HepG2 (cell line): ENCODE data around the gene MASP1. TPM values are rescaled to one million over a fixed set of nuclear protein-coding genes. Genes with fewer than 3 reads are reported as not detected.
A peak's percentile ranks its signal among the peaks of the same experiment; 100 is the strongest.

Experiments used
- ATAC-seq: fragments of 200-7000 bp; cut with Tn5 transposase; 3 replicates; pipeline ENCODE4 v1.9.1; 2020; ENCODE audit warnings: mild to moderate bottlenecking, moderate library complexity
- BruUV-seq: library from RNA; stranded (reverse); fragments of 400-500 nt; replicated peaks from 2 replicates; lab custom pipeline; 2021; lab: Mats Ljungman, UMichigan
- CTCF ChIA-PET: fragments of 300-600 bp; formaldehyde crosslinking; extraction: SDS; loops from one replicate; lab custom pipeline; 2021; ENCODE audit warnings: low total read pairs, inconsistent platforms, low intra/inter-chr PET ratio; lab: Yijun Ruan, JAX
- POLR2A ChIA-PET: fragments of 350-600 bp; sonication (Branson Sonifier 250); formaldehyde crosslinking; loops from one replicate; lab custom pipeline; 2020; ENCODE audit warnings: antibody characterized with exemption, inconsistent platforms; lab: Yijun Ruan, JAX
- DNase-seq: peaks from one replicate; pipeline ENCODE4 v3.0.0-alpha.2; 2015; ENCODE audit warnings: low spot score
- FAIRE-seq: peaks from 3 replicates; lab custom pipeline; 2011; peaks lifted over from hg19 to GRCh38; lab: Jason Lieb, UNC
- H2AFZ ChIP-seq: one replicate; pipeline ENCODE4 v1.6.1; 2011; ENCODE audit warnings: low read length, inconsistent platforms
- H3K27ac ChIP-seq: fragments of 300-600 bp; 3 replicates; pipeline ENCODE4 v1.8.0; 2011; ENCODE audit warnings: mixed run types, mild to moderate bottlenecking, mixed read lengths, low read length, inconsistent platforms; ENCODE audit not compliant: insufficient read depth; ENCODE audit errors: extremely low read length
- H3K27me3 ChIP-seq, 2 experiments: fragments of 200-600 bp in 1 of 2; 2 replicates in 1 of 2; 3 replicates in 1 of 2; pipeline versions ENCODE4 v1.6.0 to v1.8.0; 2011; ENCODE audit warnings: low read length in 2 of 2, mild to moderate bottlenecking in 2 of 2, moderate library complexity in 2 of 2, inconsistent platforms in 1 of 2; ENCODE audit not compliant: insufficient read depth in 2 of 2, control insufficient read depth in 1 of 2
- H3K36me3 ChIP-seq, 2 experiments: fragments of 200-600 bp in 1 of 2; replicated peaks in 1 of 2; 2 replicates in 1 of 2; 3 replicates in 1 of 2; pipeline versions ENCODE4 v1.5.1 to v1.8.0; 2011; ENCODE audit warnings: low read length in 2 of 2, inconsistent platforms in 1 of 2; ENCODE audit not compliant: insufficient read depth in 2 of 2, control insufficient read depth in 1 of 2
- H3K4me1 ChIP-seq: 2 replicates; pipeline ENCODE4 v1.5.1; 2012; ENCODE audit warnings: low read length, inconsistent platforms; ENCODE audit not compliant: insufficient read depth
- H3K4me2 ChIP-seq: 2 replicates; pipeline ENCODE4 v1.6.0; 2011; ENCODE audit warnings: low read depth, low read length, inconsistent platforms
- H3K4me3 ChIP-seq, 3 experiments: fragments of 200-600 bp in 1 of 3; sonication (generic), shearing (Covaris generic) in 1 of 3; replicated peaks in 1 of 3; 2 replicates each; pipeline ENCODE4 v1.5.1; 2011 to 2016; ENCODE audit warnings: low read length in 3 of 3, inconsistent platforms in 2 of 3, low read depth in 2 of 3, mild to moderate bottlenecking in 2 of 3, control low read depth in 1 of 3, mixed read lengths in 1 of 3; ENCODE audit not compliant: insufficient read depth in 1 of 3
- H3K79me2 ChIP-seq: one replicate; pipeline ENCODE4 v1.6.1; 2011; ENCODE audit warnings: low read length, inconsistent platforms; ENCODE audit not compliant: insufficient read depth
- H3K9ac ChIP-seq: 2 replicates; pipeline ENCODE4 v1.6.0; 2011; ENCODE audit warnings: mild to moderate bottlenecking, low read depth, low read length, inconsistent platforms; ENCODE audit not compliant: insufficient read depth
- H3K9me3 ChIP-seq: 2 replicates; pipeline ENCODE4 v1.5.1; 2012; ENCODE audit warnings: mild to moderate bottlenecking, low read length
- H4K20me1 ChIP-seq: 2 replicates; pipeline ENCODE4 v1.6.0; 2011; ENCODE audit warnings: inconsistent platforms, mild to moderate bottlenecking, low read length, moderate library complexity; ENCODE audit not compliant: insufficient read depth
- ARID2 ChIP-seq: sonication (generic); formaldehyde crosslinking; IDR thresholded peaks from 2 replicates; pipeline ENCODE4 v1.8.1; 2022; ENCODE audit warnings: mild to moderate bottlenecking, missing genetic modification reagents, borderline replicate concordance
- ATF6 ChIP-seq: sonication (generic); formaldehyde crosslinking; conservative IDR thresholded peaks from 2 replicates; pipeline ENCODE4 v1.4.0; 2020; ENCODE audit warnings: missing genetic modification reagents
- ATF7-NPFF ChIP-seq: sonication (generic); formaldehyde crosslinking; IDR thresholded peaks from 2 replicates; pipeline ENCODE4 v1.8.1; 2023; ENCODE audit warnings: mild to moderate bottlenecking, low read depth, missing genetic modification reagents, moderate library complexity
- CSRNP2 ChIP-seq: sonication (generic); formaldehyde crosslinking; conservative IDR thresholded peaks from 2 replicates; pipeline ENCODE4 v1.8.0; 2022; ENCODE audit warnings: low read depth, missing genetic modification reagents
- FOXM1 ChIP-seq: sonication (generic); formaldehyde crosslinking; IDR thresholded peaks from 2 replicates; pipeline ENCODE4 v1.5.0; 2020; ENCODE audit warnings: missing genetic modification reagents
- HNF4G ChIP-seq, 2 experiments: sonication (generic) in 1 of 2; formaldehyde crosslinking in 1 of 2; IDR thresholded peaks; 2 replicates each; pipeline versions ENCODE4 v1.4.0 to v1.6.1; 2011 to 2020; ENCODE audit warnings: borderline replicate concordance in 2 of 2, low read depth in 2 of 2, mild to moderate bottlenecking in 2 of 2, low read length in 1 of 2, missing genetic modification reagents in 1 of 2, moderate library complexity in 1 of 2
- HOXA3 ChIP-seq: sonication (generic); formaldehyde crosslinking; IDR thresholded peaks from 2 replicates; pipeline ENCODE4 v1.5.0; 2020; ENCODE audit warnings: missing genetic modification reagents
- SATB2 ChIP-seq: sonication (generic); formaldehyde crosslinking; IDR thresholded peaks from 2 replicates; pipeline ENCODE4 v1.5.0; 2020; ENCODE audit warnings: missing genetic modification reagents
- SOX5 ChIP-seq: IDR thresholded peaks from 2 replicates; pipeline ENCODE4 v1.6.1; 2016; ENCODE audit warnings: borderline replicate concordance
- TBP ChIP-seq: sonication (generic); formaldehyde crosslinking; IDR thresholded peaks from 2 replicates; pipeline ENCODE4 v1.5.0; 2020; ENCODE audit warnings: missing genetic modification reagents
- ZFX ChIP-seq: sonication (generic); formaldehyde crosslinking; IDR thresholded peaks from 2 replicates; pipeline ENCODE4 v1.4.0; 2020; ENCODE audit warnings: mild to moderate bottlenecking, low read depth, missing genetic modification reagents, moderate library complexity
- ZMYM2 ChIP-seq: sonication (generic); formaldehyde crosslinking; IDR thresholded peaks from 2 replicates; pipeline ENCODE4 v1.8.0; 2022; ENCODE audit warnings: mild to moderate bottlenecking, missing genetic modification reagents
- ZNF143 ChIP-seq: sonication (generic); formaldehyde crosslinking; IDR thresholded peaks from 2 replicates; pipeline ENCODE4 v1.4.0; 2020; ENCODE audit warnings: missing genetic modification reagents
- ZNF367 ChIP-seq: sonication (generic); formaldehyde crosslinking; IDR thresholded peaks from 2 replicates; pipeline ENCODE4 v1.4.0; 2020; ENCODE audit warnings: missing genetic modification reagents, borderline replicate concordance
- WGBS: methylation state at CpG from one replicate; pipeline ENCODE4 v1.1.6; 2017; ENCODE audit warnings: low lambda C conversion rate; 5-methylcytosine and 5-hydroxymethylcytosine counted together
- in situ Hi-C: cut with HindIII; loops from 2 replicates; pipeline ENCODE4 v1.10.0; 2017; ENCODE audit warnings: low pct_unique_long_range_greater_than_20kb; ENCODE audit not compliant: extremely low pct_ligation_motif_present
- intact Hi-C: fragments of 100-400 bp; cut with micrococcal nuclease; formaldehyde crosslinking; loops from one replicate; pipeline ENCODE4 v1.10.0; 2022; ENCODE audit not compliant: unreplicated experiment
- polyA plus RNA-seq, 8 experiments: library from polyadenylated mRNA; depleted of rRNA in 3 of 8; stranded (reverse) in 7 of 8; unstranded in 1 of 8; fragments of >200 nt; fragmentation: Illumina TruSeq in 4 of 8; extraction: Trizol in 4 of 8; gene quantifications; 2 replicates each; pipeline versions ENCODE4 v1.2.1 to v1.2.3, GENCODE V29; 2011 to 2016; ENCODE audit warnings: low read depth in 4 of 8, missing spikeins in 1 of 8, mixed read lengths in 1 of 8; ENCODE audit not compliant: insufficient read depth in 1 of 8
- total RNA-seq, 5 experiments: library from RNA; depleted of rRNA; stranded (reverse); fragments of >200 nt; fragmentation: Illumina TruSeq; extraction: Trizol; gene quantifications; 2 replicates each; pipeline ENCODE4 v1.2.3, GENCODE V29; 2016; ENCODE audit warnings: low read depth in 1 of 5

MASP1 gene
- total and polyA plus RNA-seq, 2 of the 13 experiments (the other 11 are each of a cell fraction or from before 2014, with no cell fraction given) = 10.8 to 56.0 TPM

- no peak for TF ChIP-seq SATB2 (CRISPR knock-in tag)
- no peak for TF ChIP-seq CSRNP2 (CRISPR knock-in tag)
- no peak for TF ChIP-seq ZMYM2
These were observed 34.1 kb downstream of the MASP1 start (continued) for GRCh38 chr3:187257471-187257870.

GRCh38 chr3:187256051-187256616 is 35.4 kb downstream of the MASP1 start:
- CTCF ChIA-PET = no interaction called here
- H3K4me3 ChIP-seq = no peak overlapping the region
- WGBS = 87% methylated on average over 10 of the region's 10 CpGs
- no peak for DNase-seq
- no peaks in the 10 kb centered on the region for H4K20me1 ChIP-seq
- in situ Hi-C loops = no loop called here
- no peaks in the 10 kb centered on the region for H3K79me2 ChIP-seq
- no peaks in the 10 kb centered on the region for H3K4me1 ChIP-seq
- TF ChIP-seq ARID2 (CRISPR knock-in tag) = no peak
- H3K4me2 ChIP-seq = no peak overlapping the region
- H3K27ac ChIP-seq = no peak overlapping the region
- no peak for FAIRE-seq
- H3K9ac ChIP-seq = no peak overlapping the region
- 0 out of 3 replicates have a peak, but pooled peaks have one; percentile 26 for ATAC-seq
- BruUV-seq = no TSS peak
- no peaks in the 10 kb centered on the region for H3K27me3 ChIP-seq
- H3K9me3 ChIP-seq = no peaks in the 10 kb centered on the region
- POLR2A ChIA-PET = no interaction called here
- H3K36me3 ChIP-seq = no peaks in the 10 kb centered on the region
- intact Hi-C loops = no loop called here
- H2AFZ ChIP-seq = no peak overlapping the region

- no peak for ATAC-seq
- H3K36me3 ChIP-seq = no peaks in the 10 kb centered on the region
- POLR2A ChIA-PET = no interaction called here
- intact Hi-C loops (no loop called here), in situ Hi-C loops (no loop called here)
- CTCF ChIA-PET = no interaction called here
- no TSS peak for BruUV-seq
- WGBS = 20% methylated on average over 1 of the region's 1 CpG
- H3K79me2 ChIP-seq = no peaks in the 10 kb centered on the region
- H4K20me1 ChIP-seq = no peaks in the 10 kb centered on the region
- no peak for FAIRE-seq
- H3K4me3 ChIP-seq = no peak overlapping the region
- no peak overlapping the region for H3K27ac ChIP-seq
- H3K4me1 ChIP-seq = no peaks in the 10 kb centered on the region
- no peak overlapping the region for H3K4me2 ChIP-seq
- no peaks in the 10 kb centered on the region for H3K27me3 ChIP-seq
- no peak overlapping the region for H3K9ac ChIP-seq
- no peaks in the 10 kb centered on the region for H3K9me3 ChIP-seq
- DNase-seq = no peak
- no peak overlapping the region for H2AFZ ChIP-seq
- TF ChIP-seq ATF6 = no peak
- TF ChIP-seq HOXA3 (CRISPR knock-in tag) = no peak
- no peak for TF ChIP-seq TBP (CRISPR knock-in tag)
- TF ChIP-seq HNF4G (IDR thresholded peaks at IDR 0.05; ENCODE audit: borderline replicate concordance, low read depth, low read length) = no peak
- TF ChIP-seq HNF4G (CRISPR knock-in tag; IDR thresholded peaks at IDR 0.05; ENCODE audit: borderline replicate concordance, low read depth) = no peak
- TF ChIP-seq ZFX (CRISPR knock-in tag) = no peak
- TF ChIP-seq ZNF143 (CRISPR knock-in tag) = no peak
- TF ChIP-seq ZNF367 = no peak
- no peak for TF ChIP-seq FOXM1 (CRISPR knock-in tag)
- TF ChIP-seq SOX5 (CRISPR knock-in tag) = peak; percentile 13; the same call in 1 of the 2 replicates
- no peak for TF ChIP-seq ATF7-NPFF (CRISPR knock-in tag)
These were observed 36.2 kb downstream of the MASP1 start for GRCh38 chr3:187255314-187255713.
